GM12878 (cell line): Measurements from ENCODE around the gene SH2B3. TPM values are rescaled to one million over a fixed set of nuclear protein-coding genes. Genes with fewer than 3 reads are reported as not detected.
"Not testable (repeated sequence)": the region's sequence is repeated elsewhere in the genome, so short reads cannot be mapped to it uniquely, and the experiment has no call there.

Source experiments
- ATAC-seq: fragments of 200-7000 bp; cut with Tn5 transposase; 3 replicates; pipeline ENCODE4 v1.9.1; 2020; ENCODE audit warnings: mild to moderate bottlenecking, moderate library complexity
- BruUV-seq: library from RNA; stranded (reverse); fragments of 400-500 nt; replicated peaks from 2 replicates; lab custom pipeline; 2021; lab: Mats Ljungman, UMichigan
- CTCF ChIA-PET: fragments of 300-600 bp; sonication (Branson Sonifier 250); formaldehyde crosslinking; extraction: SDS; loops from one replicate; lab custom pipeline; 2021; ENCODE audit warnings: inconsistent platforms; lab: Yijun Ruan, JAX
- POLR2A ChIA-PET: fragments of 350-600 bp; formaldehyde crosslinking; extraction: SDS; loops from one replicate; lab custom pipeline; 2021; ENCODE audit warnings: inconsistent platforms; lab: Charles Lee
- RAD21 ChIA-PET: fragments of 300-600 bp; sonication (Branson Sonifier 250); formaldehyde crosslinking; loops from one replicate; lab custom pipeline; 2023; ENCODE audit warnings: antibody characterized with exemption; ENCODE audit not compliant: unreplicated experiment; lab: Charles Lee
- SMC1A ChIA-PET: fragments of 300-600 bp; sonication (Branson Sonifier 250); formaldehyde crosslinking; loops from one replicate; lab custom pipeline; 2023; ENCODE audit not compliant: unreplicated experiment, uncharacterized antibody; lab: Charles Lee
- DNase-seq: peaks from one replicate; pipeline ENCODE4 v3.0.0-alpha.2; 2011; ENCODE audit warnings: low read depth, low spot score
- FAIRE-seq: peaks from 3 replicates; lab custom pipeline; 2011; peaks lifted over from hg19 to GRCh38; lab: Jason Lieb, UNC
- H2AFZ ChIP-seq: 2 replicates; pipeline ENCODE4 v1.6.0; 2011; ENCODE audit warnings: low read depth, low read length, control low read depth; ENCODE audit not compliant: control insufficient read depth
- H3K27ac ChIP-seq: 2 replicates; pipeline ENCODE4 v1.5.1; 2011; ENCODE audit warnings: control low read depth; ENCODE audit not compliant: control insufficient read depth, insufficient read depth
- H3K27me3 ChIP-seq, 2 experiments: replicated peaks in 1 of 2; 2 replicates each; pipeline versions ENCODE4 v1.6.0 to v1.6.1; 2011; ENCODE audit warnings: low read length in 1 of 2; ENCODE audit not compliant: control insufficient read depth in 2 of 2, insufficient read depth in 2 of 2
- H3K36me3 ChIP-seq, 2 experiments: 2 replicates each; pipeline ENCODE4 v1.5.1; 2011; ENCODE audit warnings: low read length in 1 of 2; ENCODE audit not compliant: control insufficient read depth in 2 of 2, insufficient read depth in 2 of 2
- H3K4me1 ChIP-seq: 2 replicates; pipeline ENCODE4 v1.6.1; 2011; ENCODE audit warnings: mild to moderate bottlenecking, low read length, moderate library complexity, mixed read lengths; ENCODE audit not compliant: control insufficient read depth, insufficient read depth
- H3K4me2 ChIP-seq: 2 replicates; pipeline ENCODE4 v1.6.0; 2011; ENCODE audit warnings: control low read depth; ENCODE audit not compliant: control insufficient read depth, insufficient read depth
- H3K4me3 ChIP-seq: fragments of 200-600 bp; sonication (generic); 2 replicates; pipeline ENCODE4 v1.5.1; 2016
- H3K79me2 ChIP-seq: 2 replicates; pipeline ENCODE4 v1.6.0; 2011; ENCODE audit warnings: low read length; ENCODE audit not compliant: control insufficient read depth, insufficient read depth
- H3K9ac ChIP-seq: 2 replicates; pipeline ENCODE4 v1.8.0; 2011; ENCODE audit warnings: low read length, control low read depth, mixed read lengths; ENCODE audit not compliant: control insufficient read depth, insufficient read depth
- H3K9me3 ChIP-seq: replicated peaks from 3 replicates; pipeline ENCODE4 v1.5.1; 2011; ENCODE audit warnings: mild to moderate bottlenecking, low read length; ENCODE audit not compliant: control insufficient read depth, insufficient read depth
- H4K20me1 ChIP-seq: 2 replicates; pipeline ENCODE4 v1.6.0; 2011; ENCODE audit not compliant: control insufficient read depth, insufficient read depth
- IKZF2 ChIP-seq, 2 experiments: fragments of 450-650 bp; IDR thresholded peaks; 2 replicates each; pipeline ENCODE4 v1.6.1; 2017; ENCODE audit warnings: mild to moderate bottlenecking in 2 of 2, moderate library complexity in 2 of 2
- MAX ChIP-seq: IDR thresholded peaks from 2 replicates; pipeline ENCODE4 v1.6.1; 2012; ENCODE audit warnings: low read depth, low read length, improper control_type of control experiment
- WGBS: methylation state at CpG from one replicate; pipeline ENCODE4 v1.1.6; 2016; ENCODE audit warnings: low lambda C conversion rate; ENCODE audit not compliant: insufficient replicate concordance, insufficient coverage; ENCODE audit errors: missing lambda C conversion rate; 5-methylcytosine and 5-hydroxymethylcytosine counted together
- in situ Hi-C: fragments of 300-500 bp; cut with MboI; formaldehyde crosslinking; loops from 9 replicates; pipeline ENCODE4 v1.14.3; 2018; ENCODE audit warnings: mixed read lengths
- intact Hi-C: fragments of 100-400 bp; cut with micrococcal nuclease; formaldehyde crosslinking; loops from one replicate; pipeline ENCODE4 v1.14.2; 2022; ENCODE audit not compliant: unreplicated experiment
- polyA plus RNA-seq, 11 experiments: library from polyadenylated mRNA; depleted of rRNA in 4 of 11; unstranded in 6 of 11; stranded (reverse) in 5 of 11; fragments of >200 nt; fragmentation: Nextera tagmentation in 4 of 11; fragmentation: Illumina TruSeq in 1 of 11; extraction: Ambion mirVana in 4 of 11; extraction: Trizol in 1 of 11; gene quantifications; 1 replicate in 1 of 11; 2 replicates in 10 of 11; pipeline versions ENCODE4 v1.2.1 to v1.2.3, GENCODE V29; 2011 to 2016; ENCODE audit warnings: inconsistent platforms in 2 of 11, missing spikeins in 2 of 11, low read depth in 1 of 11
- total RNA-seq, 4 experiments: library from RNA; depleted of rRNA in 3 of 4; stranded (reverse); fragments of >200 nt in 3 of 4; fragmentation: Illumina TruSeq in 1 of 4; extraction: Trizol in 1 of 4; gene quantifications; 2 replicates each; pipeline versions ENCODE4 v1.2.1 to v1.2.3, GENCODE V29; 2013 to 2021

SH2B3 gene
- total and polyA plus RNA-seq, 10 of the 15 experiments (the other 5 are each of a cell fraction or from before 2014, with no cell fraction given) = 5.8 to 46.4 (median 23.3) TPM

DNA sequence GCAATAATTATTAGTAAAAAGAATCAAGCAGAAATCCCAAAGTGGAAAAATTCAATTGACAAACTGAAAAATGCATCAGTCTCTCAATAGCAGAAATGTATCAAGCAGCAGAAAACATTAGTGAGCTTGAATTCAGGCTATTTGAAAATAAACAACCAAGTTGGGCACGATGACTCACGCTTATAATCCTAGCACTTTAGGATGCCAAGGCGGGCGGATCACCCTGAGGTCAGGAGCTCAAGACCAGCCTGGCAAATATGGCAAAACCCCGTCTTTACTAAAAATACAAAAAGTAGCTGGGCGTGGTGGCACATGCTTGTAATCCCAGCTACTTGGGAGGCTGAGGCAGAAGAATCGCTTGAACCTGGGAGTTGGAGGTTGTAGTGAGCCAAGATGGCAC lies 87.3 kb downstream of the SH2B3 start:
- CTCF ChIA-PET, H3K27me3 ChIP-seq, H3K4me2 ChIP-seq, in situ Hi-C loops, H2AFZ ChIP-seq, SMC1A ChIA-PET, RAD21 ChIA-PET, H3K4me3 ChIP-seq, DNase-seq, H4K20me1 ChIP-seq, H3K9ac ChIP-seq, H3K9me3 ChIP-seq, BruUV-seq, POLR2A ChIA-PET, FAIRE-seq, H3K4me1 ChIP-seq, ATAC-seq, intact Hi-C loops, H3K36me3 ChIP-seq, H3K27ac ChIP-seq, H3K79me2 ChIP-seq: not testable (repeated sequence)
- 97% methylated on average over 7 of the region's 7 CpGs for WGBS

GRCh38 chr12:111494676-111495075 lies 89.0 kb downstream of the SH2B3 start:
- no peaks in the 10 kb centered on the region for H3K79me2 ChIP-seq
- no TSS peak for BruUV-seq
- no peak overlapping the region for H2AFZ ChIP-seq
- no peak overlapping the region for H3K4me3 ChIP-seq
- H3K27me3 ChIP-seq = no peaks in the 10 kb centered on the region
- no peaks in the 10 kb centered on the region for H3K9me3 ChIP-seq
- intact Hi-C loops = no loop called here
- peaks cover 0 to 5% of the 10 kb centered on the region in 2 experiments for H3K36me3 ChIP-seq
- in situ Hi-C loops = no loop called here
- RAD21 ChIA-PET = interaction anchor here (0.6 kb wide), 1 partner anchor 46 kb away, joined by 3 read pairs; no protein-coding TSS in a partner anchor
- POLR2A ChIA-PET = no interaction called here
- ATAC-seq = no peak
- no peaks in the 10 kb centered on the region for H3K4me1 ChIP-seq
- DNase-seq = no peak
- H3K27ac ChIP-seq = no peak overlapping the region
- SMC1A ChIA-PET = interaction anchor here (1.5 kb wide), 1 partner anchor 43 kb away, joined by 3 read pairs; no protein-coding TSS in a partner anchor
- H4K20me1 ChIP-seq = no peaks in the 10 kb centered on the region
- 88% methylated on average over 4 of the region's 4 CpGs for WGBS
- no peak for FAIRE-seq
- H3K4me2 ChIP-seq = no peak overlapping the region
- CTCF ChIA-PET = interaction anchor here (0.6 to 1.9 kb wide), 3 partner anchors 21 to 98 kb away, joined by 4 to 6 read pairs (median 4); no protein-coding TSS in a partner anchor
- no peak overlapping the region for H3K9ac ChIP-seq
- no peak for TF ChIP-seq MAX
- TF ChIP-seq IKZF2 (IDR thresholded peaks at IDR 0.05) = peak in 1 of 2 experiments; percentile 17; a peak in 1 of 4 replicates

Other genes starting within 250 kb of the SH2B3 start
- 0.45 and 0.65 TPM in 2 replicates for gene PHETA1, start 36.8 kb upstream of the SH2B3 start, total RNA-seq (2014; rRNA removed)
- 0.18 and 0.28 TPM in 2 replicates for gene PHETA1, start 36.8 kb upstream of the SH2B3 start, total RNA-seq (2014; rRNA removed; fragmentation: Illumina TruSeq; extraction: Trizol)
- 1.3 and 1.4 TPM in 2 replicates for gene PHETA1, start 36.8 kb upstream of the SH2B3 start, total RNA-seq (2021)
- 0.30 and 0.79 TPM in 2 replicates for gene PHETA1, start 36.8 kb upstream of the SH2B3 start, polyA plus RNA-seq (2011; rRNA removed)
- 0.29 TPM in 1 of 2 replicates, not detected in the other for gene PHETA1, start 36.8 kb upstream of the SH2B3 start, polyA plus RNA-seq (2014; fragmentation: Illumina TruSeq; extraction: Trizol)
- gene PHETA1, start 36.8 kb upstream of the SH2B3 start, polyA plus RNA-seq (2014; fragmentation: Nextera tagmentation; extraction: Ambion mirVana) = under 1 TPM in 1 of 2 experiments, not detected in 1; 0.02 TPM
- 0.51 and 1.4 TPM in 2 replicates for gene PHETA1, start 36.8 kb upstream of the SH2B3 start, polyA plus RNA-seq (2014; rRNA removed)
- 1 to 10 TPM in 1 of 2 experiments, under 1 TPM in 1; 0.59 to 1.1 TPM for gene PHETA1, start 36.8 kb upstream of the SH2B3 start, polyA plus RNA-seq (2016; fragmentation: Nextera tagmentation; extraction: Ambion mirVana)
- 8.9 and 10.7 TPM in 2 replicates for gene ATXN2, start 193.4 kb downstream of the SH2B3 start, total RNA-seq (2014; rRNA removed)
- gene ATXN2, start 193.4 kb downstream of the SH2B3 start, total RNA-seq (2014; rRNA removed; fragmentation: Illumina TruSeq; extraction: Trizol) = 16.6 and 16.8 TPM in 2 replicates
- 28.6 and 31.5 TPM in 2 replicates for gene ATXN2, start 193.4 kb downstream of the SH2B3 start, total RNA-seq (2021)
- gene ATXN2, start 193.4 kb downstream of the SH2B3 start, polyA plus RNA-seq (2011; rRNA removed) = 16.0 and 17.6 TPM in 2 replicates
- 26.3 and 36.3 TPM in 2 replicates for gene ATXN2, start 193.4 kb downstream of the SH2B3 start, polyA plus RNA-seq (2014; fragmentation: Illumina TruSeq; extraction: Trizol)
- gene ATXN2, start 193.4 kb downstream of the SH2B3 start, polyA plus RNA-seq (2014; fragmentation: Nextera tagmentation; extraction: Ambion mirVana) = 10 to 100 TPM in 1 of 2 experiments, 1 to 10 TPM in 1; 8.8 to 13.3 TPM
- 18.4 and 20.3 TPM in 2 replicates for gene ATXN2, start 193.4 kb downstream of the SH2B3 start, polyA plus RNA-seq (2014; rRNA removed)
- 10 to 100 TPM; 23.4 to 28.5 TPM for gene ATXN2, start 193.4 kb downstream of the SH2B3 start, polyA plus RNA-seq (2016; fragmentation: Nextera tagmentation; extraction: Ambion mirVana)